ENCODE measurements around the gene CCT2. TPM values are rescaled to one million over a fixed set of nuclear protein-coding genes. Genes with fewer than 3 reads are reported as not detected.

CCT2 gene
- total and polyA plus RNA-seq, 2 of the 4 experiments (the other 2 are of a cell fraction) = 194 to 651 TPM

GRCh38 chr12:69579029-69579428 is 6.2 kb upstream of the CCT2 start:
- no TSS peak for BruUV-seq (replicated peaks)
- Histone ChIP-seq H3K79me1 (ENCODE audit: low read depth in 1 of 2, low read length in 2 of 2) (peaks cover 5 to 11% of the 10 kb centered on the region in 2 experiments), H3K27ac (ENCODE audit: insufficient read depth, low read length) (no peak overlapping the region), H3K18ac (ENCODE audit: low read depth, low read length) (no peak overlapping the region), H2BK120ac (ENCODE audit: low read depth, low read length) (no peak overlapping the region), H2AK5ac (ENCODE audit: low read depth, low read length) (no peak overlapping the region), H3K9me3 (ENCODE audit: control insufficient read depth, insufficient read depth, low read length) (no peaks in the 10 kb centered on the region), H3K9ac (ENCODE audit: low read depth, low read length) (no peak overlapping the region), H3K56ac (ENCODE audit: extremely low read depth, insufficient read depth, low read length) (no peak overlapping the region), H3K4ac (ENCODE audit: low read depth, low read length) (no peak overlapping the region), H2AFZ (replicated peaks; ENCODE audit: low read length, poor library complexity) (no peak overlapping the region), H4K91ac (ENCODE audit: insufficient read depth, low read depth, low read length) (no peak overlapping the region), H3K4me1 (ENCODE audit: control insufficient read depth, insufficient read depth, low read length) (peaks cover 2% of the 10 kb centered on the region; the same call in 1 of the 2 replicates), H2AK9ac (replicated peaks; ENCODE audit: low read depth, low read length, poor library complexity) (no peak overlapping the region), H4K8ac (ENCODE audit: low read depth in 2 of 2, low read length in 2 of 2) (no peak overlapping the region), H4K20me1 (ENCODE audit: insufficient read depth, low read length) (peaks cover 3% of the 10 kb centered on the region; the same call in 1 of the 2 replicates), H3K23ac (ENCODE audit: low read depth, low read length) (no peak overlapping the region), H2BK5ac (ENCODE audit: low read depth, low read length, poor library complexity, severe bottlenecking) (no peak overlapping the region), H2BK15ac (ENCODE audit: low read depth, low read length) (no peak overlapping the region), H3K4me2 (ENCODE audit: low read depth, low read length) (no peak overlapping the region), H3K14ac (replicated peaks; ENCODE audit: low read depth, low read length) (no peak overlapping the region), H3K36me3 (ENCODE audit: control insufficient read depth, insufficient read depth, low read length) (peaks cover 15% of the 10 kb centered on the region), H4K5ac (ENCODE audit: low read depth, low read length) (no peak overlapping the region), H3K27me3 (ENCODE audit: control insufficient read depth, insufficient read depth, low read length) (no peaks in the 10 kb centered on the region), H2BK20ac (ENCODE audit: low read depth, low read length) (no peak overlapping the region), H3K4me3 (ENCODE audit: insufficient read depth, low read depth, low read length) (no peak overlapping the region), H3K9me1 (ENCODE audit: insufficient read depth, low read length) (peaks cover 5% of the 10 kb centered on the region; the same call in 1 of the 2 replicates)
- ATAC-seq (ENCODE audit: low read depth) (no peak), DNase-seq (no peak)
- TF ChIP-seq MAFK (IDR thresholded peaks at IDR 0.05; ENCODE audit: low read depth, low read length) (no peak), RCOR1 (IDR thresholded peaks at IDR 0.05; ENCODE audit: insufficient replicate concordance, low read length) (no peak), NFE2L2 (IDR thresholded peaks at IDR 0.05; ENCODE audit: low read depth, low read length) (no peak), MAZ (IDR thresholded peaks at IDR 0.05; ENCODE audit: borderline replicate concordance, low read depth, low read length) (no peak), SMC3 (IDR thresholded peaks at IDR 0.05; ENCODE audit: low read depth, low read length) (no peak), FOS (IDR thresholded peaks at IDR 0.05; ENCODE audit: low read depth, low read length) (no peak), RFX5 (IDR thresholded peaks at IDR 0.05; ENCODE audit: low read depth, low read length) (no peak), CHD1 (IDR thresholded peaks at IDR 0.05; ENCODE audit: low read depth, low read length) (no peak), RAD21 (IDR thresholded peaks at IDR 0.05; ENCODE audit: low read length) (no peak), USF2 (IDR thresholded peaks at IDR 0.05; ENCODE audit: low read depth, low read length) (no peak), MXI1 (IDR thresholded peaks at IDR 0.05; ENCODE audit: borderline replicate concordance, low read depth, low read length) (no peak)
- TF ChIP-seq, protein P1, sequence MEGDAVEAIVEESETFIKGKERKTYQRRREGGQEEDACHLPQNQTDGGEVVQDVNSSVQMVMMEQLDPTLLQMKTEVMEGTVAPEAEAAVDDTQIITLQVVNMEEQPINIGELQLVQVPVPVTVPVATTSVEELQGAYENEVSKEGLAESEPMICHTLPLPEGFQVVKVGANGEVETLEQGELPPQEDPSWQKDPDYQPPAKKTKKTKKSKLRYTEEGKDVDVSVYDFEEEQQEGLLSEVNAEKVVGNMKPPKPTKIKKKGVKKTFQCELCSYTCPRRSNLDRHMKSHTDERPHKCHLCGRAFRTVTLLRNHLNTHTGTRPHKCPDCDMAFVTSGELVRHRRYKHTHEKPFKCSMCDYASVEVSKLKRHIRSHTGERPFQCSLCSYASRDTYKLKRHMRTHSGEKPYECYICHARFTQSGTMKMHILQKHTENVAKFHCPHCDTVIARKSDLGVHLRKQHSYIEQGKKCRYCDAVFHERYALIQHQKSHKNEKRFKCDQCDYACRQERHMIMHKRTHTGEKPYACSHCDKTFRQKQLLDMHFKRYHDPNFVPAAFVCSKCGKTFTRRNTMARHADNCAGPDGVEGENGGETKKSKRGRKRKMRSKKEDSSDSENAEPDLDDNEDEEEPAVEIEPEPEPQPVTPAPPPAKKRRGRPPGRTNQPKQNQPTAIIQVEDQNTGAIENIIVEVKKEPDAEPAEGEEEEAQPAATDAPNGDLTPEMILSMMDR (conservative IDR thresholded peaks at IDR 0.05; ENCODE audit: low read depth, low read length) = no peak
- intact Hi-C loops (cut with micrococcal nuclease) = loop anchor here (10.0 kb wide), 1 partner anchor 424 kb away; no protein-coding TSS in a partner anchor
- CTCF ChIA-PET = interaction anchor here (1.2 to 2.4 kb wide), 2 partner anchors 9 to 60 kb away, joined by 4 to 8 read pairs; no protein-coding TSS in a partner anchor
- no CpG with 5 or more reads among the region's 4 CpGs for WGBS, 2 experiments (ENCODE audit: extremely low coverage in 2 of 2, insufficient read length in 1 of 2)
- dilution Hi-C loops (cut with HindIII; ENCODE audit: low sequenced_read_pairs, unreplicated experiment) = no loop called here
- POLR2A ChIA-PET (ENCODE audit: unreplicated experiment) = no interaction called here
- in situ Hi-C loops (cut with MboI; ENCODE audit: low sequenced_read_pairs) = loop anchor here (10.0 to 25.0 kb wide), 2 partner anchors 104 to 742 kb away; partner anchors contain the start of gene FRS2
